Fibroblast of lung (primary cell): ENCODE results near the gene UBE2E3. TPM values are rescaled to one million over a fixed set of nuclear protein-coding genes. Genes with fewer than 3 reads are reported as not detected.

ENCODE experiments used
- DNase-seq, 2 donors: peaks; one replicate each; pipeline versions ENCODE4 v3.0.0 to v3.0.0-alpha.2; 2010; ENCODE audit warnings: low read depth in 2 of 2
- H2AFZ ChIP-seq: 2 replicates; pipeline ENCODE4 v1.5.1; 2012; ENCODE audit warnings: low read length, control low read depth, inconsistent platforms
- H3K27ac ChIP-seq: 2 replicates; pipeline ENCODE4 v1.5.1; 2011; ENCODE audit warnings: low read length, control low read depth; ENCODE audit not compliant: insufficient read depth
- H3K27me3 ChIP-seq: 2 replicates; pipeline ENCODE4 v1.5.1; 2011; ENCODE audit warnings: mild to moderate bottlenecking, low read length; ENCODE audit not compliant: control insufficient read depth, insufficient read depth
- H3K36me3 ChIP-seq: 2 replicates; pipeline ENCODE4 v1.5.1; 2011; ENCODE audit warnings: low read length; ENCODE audit not compliant: control insufficient read depth, insufficient read depth
- H3K4me1 ChIP-seq: 2 replicates; pipeline ENCODE4 v1.5.1; 2011; ENCODE audit warnings: low read length; ENCODE audit not compliant: control insufficient read depth, insufficient read depth; ENCODE audit errors: extremely low read depth
- H3K4me2 ChIP-seq: 2 replicates; pipeline ENCODE4 v1.5.1; 2011; ENCODE audit warnings: low read length, control low read depth; ENCODE audit not compliant: insufficient read depth; ENCODE audit errors: extremely low read depth
- H3K4me3 ChIP-seq, 4 experiments: fragments of 200-600 bp in 1 of 4; sonication (generic) in 1 of 4; replicated peaks in 1 of 4; 2 replicates each; pipeline ENCODE4 v1.5.1; 2011 to 2016; ENCODE audit warnings: low read length in 4 of 4, low read depth in 3 of 4, mild to moderate bottlenecking in 3 of 4, control low read depth in 2 of 4, inconsistent platforms in 1 of 4, mixed read lengths in 1 of 4; ENCODE audit not compliant: insufficient read depth in 1 of 4; ENCODE audit errors: control extremely low read depth in 1 of 4
- H3K79me2 ChIP-seq: 2 replicates; pipeline ENCODE4 v1.5.1; 2012; ENCODE audit warnings: mild to moderate bottlenecking, low read length, inconsistent platforms; ENCODE audit not compliant: control insufficient read depth, insufficient read depth
- H3K9ac ChIP-seq: 2 replicates; pipeline ENCODE4 v1.5.1; 2011; ENCODE audit warnings: mild to moderate bottlenecking, low read length, control low read depth; ENCODE audit not compliant: insufficient read depth
- H3K9me3 ChIP-seq: 2 replicates; pipeline ENCODE4 v1.5.1; 2012; ENCODE audit warnings: low read depth, low read length; ENCODE audit not compliant: control insufficient read depth, insufficient read depth
- H4K20me1 ChIP-seq: 2 replicates; pipeline ENCODE4 v1.5.1; 2011; ENCODE audit warnings: low read length; ENCODE audit not compliant: control insufficient read depth, insufficient read depth; ENCODE audit errors: extremely low read depth
- CTCF ChIP-seq, 2 donors: IDR thresholded peaks in 1 of 2; conservative IDR thresholded peaks in 1 of 2; 1 replicate in 1 of 2; 2 replicates in 1 of 2; pipeline ENCODE4 v1.5.1; 2011 to 2012; ENCODE audit warnings: low read length in 2 of 2, control low read depth in 1 of 2, inconsistent platforms in 1 of 2, low read depth in 1 of 2, mild to moderate bottlenecking in 1 of 2
- EZH2 ChIP-seq: IDR thresholded peaks from 2 replicates; pipeline ENCODE4 v1.5.1; 2012; ENCODE audit warnings: low read length, control low read depth, mild to moderate bottlenecking; ENCODE audit errors: missing control alignments
- polyA plus RNA-seq, 2 donors: library from polyadenylated mRNA; depleted of rRNA in 1 of 2; stranded (reverse) in 1 of 2; unstranded in 1 of 2; fragments of >200 nt; gene quantifications; 2 replicates each; pipeline ENCODE4 v1.2.1, GENCODE V29; 2011 to 2012; ENCODE audit warnings: missing spikeins in 1 of 2
- total RNA-seq: library from RNA; depleted of rRNA; stranded (reverse); fragments of >200 nt; gene quantifications from 2 replicates; pipeline ENCODE4 v1.2.1, GENCODE V29; 2014

UBE2E3 gene
- total and polyA plus RNA-seq, 2 donors (not counting 1 experiment from before 2014, with no cell fraction given), result 57.5 to 138 TPM

DNA sequence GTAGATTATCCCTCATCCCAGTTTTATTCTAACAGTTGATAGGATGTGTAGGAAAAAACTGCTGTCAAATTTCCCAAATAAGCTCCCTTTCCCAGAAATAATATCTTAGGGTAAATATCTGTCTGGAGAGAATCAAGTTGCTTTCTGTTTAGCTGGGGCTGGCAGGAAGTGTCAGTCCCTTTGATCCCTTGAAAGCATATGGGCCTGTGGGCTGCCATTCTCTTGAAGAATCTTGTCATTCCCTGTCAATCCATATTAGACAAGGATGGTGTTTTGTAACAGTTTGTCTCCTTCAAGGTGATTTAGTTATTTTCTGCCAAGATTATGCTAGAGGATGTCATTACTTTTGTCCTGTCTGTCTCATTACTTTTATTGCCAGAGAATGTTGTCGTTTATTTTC, 37.1 kb upstream of the UBE2E3 start:
- no peaks in the 10 kb centered on the region for H3K9me3 ChIP-seq
- H3K4me3 ChIP-seq, result no peak overlapping the region
- H3K4me2 ChIP-seq, result no peak overlapping the region
- H3K27ac ChIP-seq, result no peak overlapping the region
- no peaks in the 10 kb centered on the region for H3K36me3 ChIP-seq
- H3K27me3 ChIP-seq, result no peaks in the 10 kb centered on the region
- TF ChIP-seq EZH2 (no peak), CTCF (conservative IDR thresholded peaks at IDR 0.05 in 1 of 2, IDR thresholded peaks at IDR 0.05 in 1 of 2; ENCODE audit: low read depth in 1 of 2, low read length in 2 of 2) (no peak)
- no peaks in the 10 kb centered on the region for H3K4me1 ChIP-seq
- no peak for DNase-seq
- no peaks in the 10 kb centered on the region for H3K79me2 ChIP-seq
- no peak overlapping the region for H3K9ac ChIP-seq
- no peak overlapping the region for H2AFZ ChIP-seq
- no peaks in the 10 kb centered on the region for H4K20me1 ChIP-seq

GRCh38 chr2:180944372-180944771, 36.0 kb upstream of the UBE2E3 start:
- Histone ChIP-seq H3K27me3 (no peaks in the 10 kb centered on the region), H3K4me3 (no peak overlapping the region)

GRCh38 chr2:180947208-180947689, 33.2 kb upstream of the UBE2E3 start:
- Histone ChIP-seq H3K36me3 (no peaks in the 10 kb centered on the region), H3K9me3 (no peaks in the 10 kb centered on the region), H3K27ac (no peak overlapping the region), H4K20me1 (no peaks in the 10 kb centered on the region), H3K27me3 (no peaks in the 10 kb centered on the region), H2AFZ (no peak overlapping the region), H3K4me3 (no peak overlapping the region), H3K4me2 (no peak overlapping the region), H3K9ac (no peak overlapping the region), H3K4me1 (no peaks in the 10 kb centered on the region), H3K79me2 (no peaks in the 10 kb centered on the region)
- no peak for TF ChIP-seq EZH2
- no peak for TF ChIP-seq CTCF (conservative IDR thresholded peaks at IDR 0.05 in 1 of 2, IDR thresholded peaks at IDR 0.05 in 1 of 2; ENCODE audit: low read depth in 1 of 2, low read length in 2 of 2)
- DNase-seq, result no peak

More at GRCh38 chr2:180944372-180944771, 36.0 kb upstream of the UBE2E3 start:
- Histone ChIP-seq H3K9ac (no peak overlapping the region), H4K20me1 (no peaks in the 10 kb centered on the region), H3K4me1 (no peaks in the 10 kb centered on the region), H3K9me3 (no peaks in the 10 kb centered on the region), H2AFZ (no peak overlapping the region), H3K4me2 (no peak overlapping the region), H3K36me3 (no peaks in the 10 kb centered on the region), H3K27ac (no peak overlapping the region), H3K79me2 (no peaks in the 10 kb centered on the region)
- DNase-seq, result no peak
- TF ChIP-seq CTCF (conservative IDR thresholded peaks at IDR 0.05 in 1 of 2, IDR thresholded peaks at IDR 0.05 in 1 of 2; ENCODE audit: low read depth in 1 of 2, low read length in 2 of 2) (no peak), EZH2 (no peak)
